PC-3 (cell line): ENCODE data around the gene PPARG. TPM values are rescaled to one million over a fixed set of nuclear protein-coding genes. Genes with fewer than 3 reads are reported as not detected.

Experiments used
- ATAC-seq: fragments of 200-7000 bp; cut with Tn5 transposase; 2 replicates; pipeline ENCODE4 v1.9.1; 2020; ENCODE audit warnings: mild to moderate bottlenecking, moderate library complexity
- BruUV-seq: library from RNA; stranded (reverse); fragments of 400-500 nt; replicated peaks from 2 replicates; lab custom pipeline; 2021; lab: Mats Ljungman, UMichigan
- CTCF ChIA-PET: fragments of 300-600 bp; sonication (Branson Sonifier 250); formaldehyde crosslinking; loops from one replicate; lab custom pipeline; 2022; ENCODE audit warnings: antibody characterized with exemption; lab: Charles Lee
- POLR2A ChIA-PET: fragments of 300-600 bp; sonication (Branson Sonifier 250); formaldehyde crosslinking; loops from one replicate; lab custom pipeline; 2022; ENCODE audit warnings: antibody characterized with exemption; ENCODE audit not compliant: unreplicated experiment; lab: Charles Lee
- DNase-seq: peaks from one replicate; pipeline ENCODE4 v3.0.0-alpha.2; 2015
- H2AFZ ChIP-seq: fragments of 300-600 bp; sonication (generic); 2 replicates; pipeline ENCODE4 v1.6.0; 2016; ENCODE audit warnings: antibody characterized with exemption, low read length
- H3F3A ChIP-seq: fragments of 300-600 bp; sonication (generic); one replicate; pipeline ENCODE4 v1.6.0; 2017; ENCODE audit warnings: antibody characterized with exemption, low read length, control low read depth, mild to moderate bottlenecking; ENCODE audit not compliant: unreplicated experiment
- H3K27ac ChIP-seq: fragments of 300-600 bp; sonication (generic); 2 replicates; pipeline ENCODE4 v1.5.1; 2016; ENCODE audit warnings: mild to moderate bottlenecking, low read length
- H3K27me3 ChIP-seq: fragments of 300-600 bp; sonication (generic); 2 replicates; pipeline ENCODE4 v1.6.1; 2016; ENCODE audit warnings: low read length, mixed read lengths
- H3K36me3 ChIP-seq: fragments of 300-600 bp; sonication (generic); 2 replicates; pipeline ENCODE4 v1.6.1; 2016; ENCODE audit warnings: low read depth, mixed run types, low read length, mixed read lengths
- H3K4me1 ChIP-seq: fragments of 300-600 bp; sonication (generic); 2 replicates; pipeline ENCODE4 v1.5.1; 2016; ENCODE audit warnings: low read length; ENCODE audit not compliant: insufficient read depth
- H3K4me2 ChIP-seq: fragments of 300-600 bp; sonication (generic); 2 replicates; pipeline ENCODE4 v1.6.0; 2016; ENCODE audit warnings: low read length
- H3K4me3 ChIP-seq: fragments of 300-600 bp; sonication (generic); 2 replicates; pipeline ENCODE4 v1.5.1; 2016; ENCODE audit warnings: mild to moderate bottlenecking, low read length, mixed read lengths
- H3K79me2 ChIP-seq: fragments of 300-600 bp; sonication (generic); 2 replicates; pipeline ENCODE4 v1.6.1; 2017; ENCODE audit warnings: low read length, mixed read lengths
- H3K9ac ChIP-seq: fragments of 300-600 bp; sonication (generic); 2 replicates; pipeline ENCODE4 v1.6.0; 2016; ENCODE audit warnings: mild to moderate bottlenecking, low read length
- H3K9me2 ChIP-seq: fragments of 300-600 bp; sonication (generic); replicated peaks from 2 replicates; pipeline ENCODE4 v1.6.1; 2016; ENCODE audit warnings: mixed run types, low read length, mixed read lengths
- H3K9me3 ChIP-seq: fragments of 300-600 bp; sonication (generic); 2 replicates; pipeline ENCODE4 v1.6.1; 2016; ENCODE audit warnings: low read length, mixed read lengths
- H4K20me1 ChIP-seq: fragments of 300-600 bp; sonication (generic); 2 replicates; pipeline ENCODE4 v1.6.1; 2016; ENCODE audit warnings: low read length, mixed read lengths
- EZH2 ChIP-seq: fragments of 300-600 bp; sonication (generic); IDR thresholded peaks from one replicate; pipeline ENCODE4 v1.6.1; 2017; ENCODE audit warnings: antibody characterized with exemption, mild to moderate bottlenecking, low read length; ENCODE audit not compliant: unreplicated experiment
- EZH2phosphoT487 ChIP-seq: fragments of 300-600 bp; sonication (generic); IDR thresholded peaks from 2 replicates; pipeline ENCODE4 v1.6.1; 2018; ENCODE audit warnings: mild to moderate bottlenecking, antibody characterized with exemption, low read length, borderline replicate concordance
- intact Hi-C: fragments of 100-400 bp; cut with micrococcal nuclease; formaldehyde crosslinking; loops from 2 replicates; pipeline ENCODE4 v1.9.0; 2023
- total RNA-seq: library from RNA; depleted of rRNA; stranded (reverse); fragments of >200 nt; gene quantifications from 2 replicates; pipeline ENCODE4 v1.2.3, GENCODE V29; 2014
- TF ChIP-seq, protein P1 (sequence below): fragments of 300-600 bp; sonication (generic); conservative IDR thresholded peaks from 2 replicates; pipeline ENCODE4 v1.5.1; 2017; ENCODE audit warnings: antibody characterized with exemption, low read depth, mild to moderate bottlenecking, low read length

The PPARG gene
- total RNA-seq, 1 experiment from 2014 or later = 250 TPM

- Histone ChIP-seq H3K79me2 (no peaks in the 10 kb centered on the region), H3K27me3 (no peaks in the 10 kb centered on the region), H2AFZ (no peak overlapping the region), H3F3A (peaks cover 5% of the 10 kb centered on the region), H3K4me2 (no peak overlapping the region), H4K20me1 (no peaks in the 10 kb centered on the region), H3K4me3 (no peak overlapping the region), H3K27ac (peak overlapping the region; percentile 94; the same call in 1 of the 2 replicates), H3K9ac (no peak overlapping the region), H3K36me3 (no peaks in the 10 kb centered on the region), H3K4me1 (peaks cover 39% of the 10 kb centered on the region), H3K9me3 (no peaks in the 10 kb centered on the region), H3K9me2 (no peaks in the 10 kb centered on the region)
- ATAC-seq = no peak
- POLR2A ChIA-PET = no interaction called here
- intact Hi-C loops = no loop called here
- TF ChIP-seq EZH2 (no peak), EZH2phosphoT487 (no peak)
- TF ChIP-seq, protein P1, sequence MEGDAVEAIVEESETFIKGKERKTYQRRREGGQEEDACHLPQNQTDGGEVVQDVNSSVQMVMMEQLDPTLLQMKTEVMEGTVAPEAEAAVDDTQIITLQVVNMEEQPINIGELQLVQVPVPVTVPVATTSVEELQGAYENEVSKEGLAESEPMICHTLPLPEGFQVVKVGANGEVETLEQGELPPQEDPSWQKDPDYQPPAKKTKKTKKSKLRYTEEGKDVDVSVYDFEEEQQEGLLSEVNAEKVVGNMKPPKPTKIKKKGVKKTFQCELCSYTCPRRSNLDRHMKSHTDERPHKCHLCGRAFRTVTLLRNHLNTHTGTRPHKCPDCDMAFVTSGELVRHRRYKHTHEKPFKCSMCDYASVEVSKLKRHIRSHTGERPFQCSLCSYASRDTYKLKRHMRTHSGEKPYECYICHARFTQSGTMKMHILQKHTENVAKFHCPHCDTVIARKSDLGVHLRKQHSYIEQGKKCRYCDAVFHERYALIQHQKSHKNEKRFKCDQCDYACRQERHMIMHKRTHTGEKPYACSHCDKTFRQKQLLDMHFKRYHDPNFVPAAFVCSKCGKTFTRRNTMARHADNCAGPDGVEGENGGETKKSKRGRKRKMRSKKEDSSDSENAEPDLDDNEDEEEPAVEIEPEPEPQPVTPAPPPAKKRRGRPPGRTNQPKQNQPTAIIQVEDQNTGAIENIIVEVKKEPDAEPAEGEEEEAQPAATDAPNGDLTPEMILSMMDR = no peak
- no TSS peak for BruUV-seq
- no peak for DNase-seq
- CTCF ChIA-PET = no interaction called here
Measured at GRCh38 chr3:12452361-12453330, 163.8 kb downstream of the PPARG start.

GRCh38 chr3:12454076-12454815 lies 165.4 kb downstream of the PPARG start:
- ATAC-seq = peak; percentile 74

More at GRCh38 chr3:12454076-12454815, 165.4 kb downstream of the PPARG start:
- Histone ChIP-seq H3K27me3 (no peaks in the 10 kb centered on the region), H3K4me1 (peaks cover 39% of the 10 kb centered on the region), H3K9me3 (no peaks in the 10 kb centered on the region), H2AFZ (no peak overlapping the region), H3K9me2 (no peaks in the 10 kb centered on the region), H3K4me2 (peak overlapping the region; percentile 42), H3K4me3 (no peak overlapping the region), H3K9ac (peak overlapping the region; percentile 78), H3K36me3 (no peaks in the 10 kb centered on the region), H3F3A (peaks cover 5% of the 10 kb centered on the region), H4K20me1 (no peaks in the 10 kb centered on the region), H3K79me2 (no peaks in the 10 kb centered on the region), H3K27ac (peak overlapping the region; percentile 94)
- ChIA-PET POLR2A (no interaction called here), CTCF (interaction anchor here (1.0 kb wide), 1 partner anchor 16 kb away, joined by 4 read pairs; no protein-coding TSS in a partner anchor)
- BruUV-seq = TSS peak; percentile 87
- intact Hi-C loops = no loop called here
- no peak for TF ChIP-seq EZH2phosphoT487
- TF ChIP-seq EZH2 = no peak
- TF ChIP-seq, protein P1 = no peak; the same call in 1 of the 2 replicates
- peak; percentile 83 for DNase-seq
